Stimulated activated CD8-positive, alpha-beta memory T cell treated with anti-CD3 and anti-CD28 coated beads, Interleukin-15, amount 100 ng/mL, for 4 hours (primary cell): ENCODE results near the gene PHAF1.

Experiments
- DNase-seq, 2 donors: peaks; one replicate each; pipeline ENCODE4 v3.0.0-alpha.2; 2020; ENCODE audit warnings: low read depth in 2 of 2

PHAF1 gene

DNA sequence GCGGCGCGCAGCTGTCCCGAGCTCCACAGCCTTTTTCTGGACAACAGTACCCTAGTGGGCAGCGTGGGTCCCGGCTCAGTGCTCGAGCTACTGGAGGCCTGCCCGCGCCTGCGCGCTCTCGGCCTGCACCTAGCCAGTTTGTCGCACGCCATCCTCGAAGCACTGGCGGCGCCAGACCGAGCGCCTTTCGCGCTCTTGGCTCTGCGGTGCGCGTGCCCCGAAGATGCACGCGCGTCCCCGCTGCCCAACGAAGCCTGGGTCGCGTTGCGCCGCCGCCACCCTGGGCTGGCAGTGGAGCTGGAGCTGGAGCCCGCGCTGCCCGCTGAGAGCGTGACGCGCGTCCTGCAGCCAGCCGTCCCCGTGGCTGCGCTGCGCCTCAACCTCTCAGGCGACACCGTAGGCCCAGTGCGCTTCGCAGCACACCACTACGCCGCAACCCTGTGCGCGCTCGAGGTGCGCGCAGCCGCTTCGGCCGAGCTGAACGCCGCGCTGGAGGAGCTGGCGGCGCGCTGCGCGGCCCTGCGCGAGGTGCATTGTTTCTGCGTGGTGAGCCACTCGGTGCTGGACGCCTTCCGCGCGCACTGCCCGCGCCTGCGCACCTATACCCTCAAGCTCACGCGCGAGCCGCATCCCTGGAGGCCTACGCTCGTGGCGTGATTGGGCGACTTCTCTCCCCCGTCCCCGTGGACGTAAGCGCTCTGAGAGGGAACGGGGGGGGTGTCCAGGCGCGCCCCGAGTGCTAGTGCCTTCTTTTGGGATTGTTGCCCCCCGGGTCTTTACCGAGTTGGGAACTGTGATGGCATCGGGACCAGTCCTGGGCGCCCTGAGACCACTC lies 53.6 kb downstream of the PHAF1 start:
- no peak for DNase-seq

DNA sequence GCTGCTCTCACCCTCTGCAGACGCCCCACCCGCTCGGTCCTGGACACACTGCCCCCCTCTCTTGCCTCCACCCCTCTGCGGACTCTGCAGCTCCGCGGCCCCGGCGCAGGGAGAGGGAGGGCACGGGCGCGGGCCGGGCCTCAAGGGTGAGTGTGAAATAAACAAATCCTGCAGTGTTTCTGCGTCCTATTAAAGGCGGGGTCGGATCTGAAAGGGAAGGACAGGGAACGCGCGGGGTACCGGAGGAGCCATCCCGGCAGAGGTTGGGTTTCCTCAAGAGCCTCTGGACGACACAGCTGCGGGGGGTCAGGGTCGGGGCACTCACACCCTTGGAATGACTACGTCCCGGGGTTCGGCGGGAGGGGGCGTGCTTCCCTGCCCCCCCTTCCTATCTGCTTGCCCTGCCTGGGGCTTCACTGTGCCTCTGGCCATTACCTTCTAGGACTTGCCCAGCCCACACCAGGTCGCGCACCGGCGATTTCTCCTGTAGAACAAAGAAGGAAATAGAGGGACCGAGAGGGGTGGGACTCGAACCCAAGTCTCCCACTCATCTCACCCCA lies 54.3 kb downstream of the PHAF1 start:
- no peak for DNase-seq

DNA sequence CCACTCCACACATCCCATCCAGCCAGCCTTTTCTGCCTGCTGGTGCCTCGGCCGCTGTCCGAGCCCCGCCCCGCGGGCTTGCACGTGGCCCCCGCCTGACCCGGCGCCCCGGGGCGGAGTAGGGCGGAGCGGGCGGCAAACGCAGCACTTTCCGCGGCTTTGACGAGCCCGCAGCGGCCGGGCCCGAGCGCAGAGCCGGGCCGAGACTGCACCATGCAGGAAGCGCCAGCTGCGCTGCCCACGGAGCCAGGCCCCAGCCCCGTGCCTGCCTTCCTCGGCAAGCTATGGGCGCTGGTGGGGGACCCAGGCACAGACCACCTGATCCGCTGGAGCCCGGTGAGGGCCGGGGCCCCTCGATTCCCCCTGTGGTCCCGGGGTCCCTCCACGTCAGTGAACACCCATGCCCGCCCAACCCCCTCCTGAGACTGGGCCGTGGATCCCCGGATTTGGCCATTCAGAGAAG lies 54.9 kb downstream of the PHAF1 start, which contains the start of gene HSF4:
Gene HSF4, plus strand, starts transcription at position 147 of the 463 bp plus-strand sequence. Its CDS starts 67 bp downstream, at position 214.
- DNase-seq, result no peak

DNA sequence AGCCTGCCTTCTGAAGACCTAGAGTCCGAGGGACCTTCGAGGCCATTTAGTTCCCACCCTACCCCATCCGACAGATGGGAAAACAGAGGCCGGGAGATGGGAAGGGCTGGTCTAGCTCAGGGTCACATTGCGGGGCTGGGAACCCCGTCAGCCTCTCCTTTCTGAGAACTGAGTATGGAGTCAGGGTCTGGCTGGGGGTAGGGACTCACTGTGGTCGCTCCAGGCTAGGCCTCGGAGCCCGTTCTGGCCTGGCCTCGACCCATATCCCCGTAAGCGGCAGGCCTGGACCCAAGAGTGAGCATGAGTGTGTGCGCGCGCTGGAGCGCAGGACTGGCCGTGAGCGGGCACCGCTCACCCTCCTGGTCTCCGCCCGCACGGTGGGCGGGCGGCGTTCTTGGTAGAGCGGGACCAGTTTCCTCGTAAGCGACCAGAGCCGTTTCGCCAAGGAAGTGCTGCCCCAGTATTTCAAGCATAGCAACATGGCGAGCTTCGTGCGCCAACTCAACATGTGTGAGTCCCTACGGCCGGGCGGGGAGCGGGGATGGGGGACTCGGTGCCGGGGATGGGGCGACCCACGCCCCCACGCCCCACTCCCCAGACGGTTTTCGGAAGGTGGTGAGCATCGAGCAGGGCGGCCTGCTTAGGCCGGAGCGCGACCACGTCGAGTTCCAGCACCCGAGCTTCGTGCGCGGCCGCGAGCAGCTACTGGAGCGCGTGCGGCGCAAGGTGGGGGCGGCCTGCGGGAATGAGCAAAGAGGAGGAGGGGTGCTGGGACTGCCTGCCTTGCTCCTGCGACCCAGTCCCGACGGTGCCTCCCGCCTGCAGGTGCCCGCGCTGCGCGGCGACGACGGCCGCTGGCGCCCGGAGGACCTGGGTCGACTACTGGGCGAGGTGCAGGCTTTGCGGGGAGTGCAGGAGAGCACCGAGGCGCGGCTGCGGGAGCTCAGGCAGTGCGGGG lies 55.7 kb downstream of the PHAF1 start:
- DNase-seq, result no peak

DNA sequence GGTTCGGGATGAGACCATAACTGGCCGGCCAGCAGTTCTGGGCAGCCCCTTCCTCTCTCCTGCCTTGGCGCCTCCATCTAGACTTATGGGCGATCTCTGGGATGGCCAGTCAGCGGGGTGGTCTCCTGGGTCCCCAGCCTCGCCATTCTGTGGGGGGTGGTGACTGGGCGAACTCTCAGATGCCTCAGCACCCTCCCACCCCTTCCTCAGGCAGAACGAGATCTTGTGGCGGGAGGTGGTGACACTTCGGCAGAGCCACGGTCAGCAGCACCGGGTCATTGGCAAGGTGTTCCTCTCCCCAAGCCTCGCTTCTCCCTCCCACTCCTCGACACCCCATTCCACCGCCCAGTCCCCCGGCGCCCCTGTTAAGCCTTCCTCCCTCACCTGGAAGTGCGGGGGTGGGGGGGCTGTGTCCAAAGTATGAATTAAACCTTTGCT lies 56.4 kb downstream of the PHAF1 start:
- no peak for DNase-seq

DNA sequence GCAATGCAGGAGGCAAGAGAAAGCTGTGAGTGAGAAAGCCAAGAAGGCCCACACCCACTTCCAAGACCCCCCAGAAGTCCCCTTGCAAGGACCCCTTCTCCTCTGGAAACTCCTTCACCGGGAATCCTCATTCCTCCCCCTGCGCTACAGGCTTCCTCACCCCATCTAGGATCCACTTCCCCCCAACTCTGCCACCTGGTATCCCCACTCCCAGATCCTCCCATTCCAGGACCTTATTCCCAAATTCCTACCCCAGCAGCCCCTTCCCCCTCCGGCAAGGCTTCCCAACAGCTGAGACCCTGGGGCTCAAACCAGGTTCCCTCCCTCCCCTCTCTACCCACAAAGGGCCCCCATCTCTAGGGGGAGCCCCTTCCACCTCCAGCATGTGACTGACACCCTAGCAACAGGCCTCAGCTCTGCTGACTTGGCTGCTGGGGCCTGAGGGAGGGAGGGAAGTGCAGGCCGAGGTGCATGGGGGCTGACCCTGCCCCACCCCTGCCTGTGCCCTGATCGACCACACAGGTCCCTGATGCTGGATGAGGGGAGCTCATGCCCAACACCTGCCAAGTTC lies 56.9 kb downstream of the PHAF1 start:
- DNase-seq, result no peak

DNA sequence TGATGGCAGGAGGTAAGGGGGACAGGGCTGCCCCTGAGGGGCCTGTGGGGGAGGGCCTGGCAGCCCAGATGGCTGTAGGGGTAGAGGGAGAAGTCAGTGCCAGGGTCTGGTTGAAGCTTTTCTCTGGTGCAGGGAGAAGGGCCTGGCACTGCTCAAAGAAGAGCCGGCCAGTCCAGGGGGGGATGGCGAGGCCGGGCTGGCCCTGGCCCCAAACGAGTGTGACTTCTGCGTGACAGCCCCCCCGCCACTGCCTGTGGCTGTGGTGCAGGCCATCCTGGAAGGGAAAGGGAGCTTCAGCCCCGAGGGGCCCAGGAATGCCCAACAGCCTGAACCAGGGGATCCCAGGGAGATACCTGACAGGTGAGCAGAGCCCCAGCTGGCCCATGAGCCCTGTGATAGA lies 57.8 kb downstream of the PHAF1 start:
- no peak for DNase-seq

DNA sequence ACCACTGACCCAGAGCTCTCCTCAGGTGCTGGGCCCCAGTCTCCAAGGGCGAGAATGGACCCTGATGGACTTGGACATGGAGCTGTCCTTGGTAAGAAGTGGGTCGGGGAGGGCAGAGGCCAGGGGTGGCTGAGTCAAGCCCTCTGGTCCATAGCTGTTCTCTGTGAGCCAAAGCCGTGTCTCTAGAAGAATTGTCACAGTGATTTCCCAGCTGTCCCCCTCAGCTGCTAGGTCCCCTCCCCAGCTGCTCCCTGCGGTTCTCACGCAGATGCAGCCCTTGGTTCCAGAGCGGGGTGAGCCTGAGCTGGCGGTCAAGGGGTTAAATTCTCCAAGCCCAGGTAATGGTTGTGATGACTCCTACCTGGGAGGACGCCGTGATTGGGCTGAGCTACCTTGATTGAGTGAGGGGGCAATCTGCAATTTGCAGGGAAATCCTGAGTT lies 59.3 kb downstream of the PHAF1 start:
- DNase-seq, result no peak

DNA sequence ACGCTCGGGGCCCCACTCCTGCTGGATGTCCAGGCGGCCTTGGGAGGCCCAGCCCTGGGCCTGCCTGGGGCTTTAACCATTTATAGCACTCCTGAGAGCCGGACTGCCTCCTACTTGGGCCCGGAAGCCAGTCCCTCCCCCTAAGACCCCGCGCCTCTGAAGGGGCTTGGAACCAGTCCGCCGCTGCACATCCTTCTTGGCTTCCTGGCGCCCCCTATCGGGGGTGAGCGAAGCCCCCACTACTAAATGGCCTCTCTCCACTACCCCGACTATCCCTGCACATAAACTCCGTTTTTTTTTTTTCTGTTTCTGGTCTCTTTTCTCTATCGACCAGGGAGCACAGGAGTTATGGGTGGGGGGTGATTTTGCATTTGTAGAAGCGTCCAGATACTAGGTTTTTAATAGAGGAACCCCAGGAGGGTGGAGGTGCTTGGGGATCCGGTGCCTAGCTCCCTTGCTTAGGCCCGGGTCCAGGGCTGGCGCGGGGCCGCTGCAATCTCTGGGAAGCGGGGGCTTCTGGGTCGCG lies 60.0 kb downstream of the PHAF1 start:
- DNase-seq, result no peak

DNA sequence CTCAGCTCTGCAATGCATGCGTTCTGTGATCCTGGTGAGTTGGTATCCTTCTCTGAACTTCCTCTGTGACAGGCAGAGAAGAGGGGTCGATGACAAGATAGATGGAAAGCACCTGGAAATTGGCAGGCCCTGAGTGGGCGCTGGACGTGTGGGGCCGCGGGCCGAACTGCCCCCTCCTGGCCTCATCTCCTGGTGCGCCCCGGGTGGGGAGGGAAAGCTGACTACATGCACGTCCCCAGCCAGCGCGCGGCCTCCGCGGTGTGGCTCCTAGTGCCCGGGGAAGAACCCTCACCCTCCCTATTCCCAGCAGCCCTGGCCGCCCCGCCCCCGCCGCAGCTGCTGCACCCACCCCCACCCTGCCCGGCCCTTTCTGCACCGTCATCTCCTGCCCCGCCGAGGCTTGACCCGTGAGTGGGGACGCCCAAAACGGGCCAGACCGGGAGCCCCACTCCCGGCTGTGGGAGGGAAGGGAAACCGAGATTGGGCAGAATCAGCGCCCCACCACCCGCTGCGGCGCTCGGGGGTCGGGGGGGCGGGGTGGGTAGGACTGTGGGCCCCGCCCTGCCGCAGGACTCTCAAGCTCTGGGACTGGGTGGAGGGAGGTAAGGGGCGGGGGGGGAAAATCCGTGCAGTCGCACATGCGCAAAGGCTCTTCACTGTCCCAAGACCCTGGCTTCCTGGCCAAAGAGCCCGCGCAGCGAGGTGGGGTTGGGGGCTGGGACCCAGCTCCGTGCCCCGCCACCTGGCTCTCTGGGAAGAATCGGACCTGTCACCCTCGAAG lies 60.6 kb downstream of the PHAF1 start, which contains the start of gene NOL3:
Gene NOL3, plus strand, starts transcription at position 371 of the 781 bp plus-strand sequence.
- no peak for DNase-seq

DNA sequence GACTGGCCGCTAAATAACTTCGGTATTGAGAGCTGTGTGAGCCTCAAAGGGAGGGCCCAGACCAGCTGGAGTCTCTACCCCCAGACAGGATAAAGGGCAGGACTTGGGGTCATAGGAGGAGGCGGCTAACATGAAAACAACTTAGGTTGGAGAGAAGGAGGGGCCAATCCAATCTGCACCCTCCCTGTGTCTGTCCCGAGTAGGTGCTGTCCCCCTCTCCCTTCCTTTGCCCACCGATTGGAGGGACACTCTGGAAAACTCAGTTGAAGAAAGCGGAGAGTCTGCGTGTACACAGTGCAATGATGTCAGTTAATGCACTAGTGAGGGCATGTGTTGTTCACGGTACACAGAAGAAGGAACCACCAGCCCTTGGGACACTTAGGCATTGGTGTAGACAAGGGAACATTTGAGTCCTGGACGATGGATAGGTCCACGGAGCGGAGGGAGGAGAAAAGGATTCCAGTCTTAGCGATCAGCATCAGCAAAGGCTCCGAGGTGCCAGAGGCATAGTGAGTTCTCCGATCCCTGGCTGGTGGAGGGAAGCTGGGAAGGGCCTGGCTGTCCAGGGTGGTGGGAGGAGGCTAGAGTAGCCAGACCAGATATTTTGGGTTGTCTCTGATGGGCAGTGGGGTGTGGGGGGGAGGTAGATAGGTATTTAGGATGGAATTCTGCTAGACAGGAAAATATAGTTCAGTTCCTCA lies 61.4 kb downstream of the PHAF1 start:
- DNase-seq, result no peak

DNA sequence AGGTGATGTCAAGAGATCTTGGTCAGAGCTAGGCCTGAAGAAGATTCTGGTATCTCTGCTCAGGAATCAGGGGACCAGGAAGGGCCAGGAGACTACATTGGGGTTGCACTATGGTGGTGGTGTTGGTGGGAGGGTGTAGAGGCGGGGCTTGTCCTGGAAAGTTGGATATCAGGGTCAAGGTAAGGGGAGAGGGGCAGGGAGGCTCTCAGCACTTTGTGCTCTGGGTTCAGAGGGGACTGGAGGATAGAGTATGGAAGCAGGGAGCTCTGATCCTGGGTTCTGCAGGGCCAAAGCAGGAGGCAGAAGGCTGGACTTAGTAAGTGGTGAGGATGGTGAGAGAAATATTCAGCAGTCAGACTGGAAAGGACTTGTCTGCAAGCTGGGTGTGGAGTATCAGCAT lies 63.6 kb downstream of the PHAF1 start:
- DNase-seq, result no peak

DNA sequence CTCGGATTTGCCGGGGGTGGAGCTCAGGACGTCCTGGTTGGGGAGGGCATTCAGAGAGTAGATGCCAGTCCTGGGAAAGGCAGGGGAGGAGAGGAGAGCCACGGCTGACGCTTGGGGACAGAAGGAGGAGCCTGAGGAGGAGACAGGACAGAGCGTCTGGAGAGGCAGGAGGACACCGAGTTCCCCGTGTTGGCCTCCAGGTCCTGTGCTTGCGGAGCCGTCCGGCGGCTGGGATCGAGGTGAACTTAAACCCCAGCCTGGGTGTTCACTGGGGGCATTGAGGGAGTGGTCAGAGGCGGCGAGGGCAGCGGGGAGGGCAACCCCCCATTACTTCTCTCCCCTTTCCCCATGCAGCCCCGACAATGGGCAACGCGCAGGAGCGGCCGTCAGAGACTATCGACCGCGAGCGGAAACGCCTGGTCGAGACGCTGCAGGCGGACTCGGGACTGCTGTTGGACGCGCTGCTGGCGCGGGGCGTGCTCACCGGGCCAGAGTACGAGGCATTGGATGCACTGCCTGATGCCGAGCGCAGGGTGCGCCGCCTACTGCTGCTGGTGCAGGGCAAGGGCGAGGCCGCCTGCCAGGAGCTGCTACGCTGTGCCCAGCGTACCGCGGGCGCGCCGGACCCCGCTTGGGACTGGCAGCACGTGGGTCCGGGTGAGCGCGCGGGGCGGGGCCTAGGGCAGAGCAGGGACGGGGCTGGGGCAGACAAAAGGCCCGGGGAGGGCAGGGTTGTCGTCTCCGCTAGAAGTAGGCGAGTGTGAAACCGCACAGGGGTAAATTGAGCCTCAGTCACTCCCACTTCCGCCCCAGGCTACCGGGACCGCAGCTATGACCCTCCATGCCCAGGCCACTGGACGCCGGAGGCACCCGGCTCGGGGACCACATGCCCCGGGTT lies 64.3 kb downstream of the PHAF1 start:
- no peak for DNase-seq

DNA sequence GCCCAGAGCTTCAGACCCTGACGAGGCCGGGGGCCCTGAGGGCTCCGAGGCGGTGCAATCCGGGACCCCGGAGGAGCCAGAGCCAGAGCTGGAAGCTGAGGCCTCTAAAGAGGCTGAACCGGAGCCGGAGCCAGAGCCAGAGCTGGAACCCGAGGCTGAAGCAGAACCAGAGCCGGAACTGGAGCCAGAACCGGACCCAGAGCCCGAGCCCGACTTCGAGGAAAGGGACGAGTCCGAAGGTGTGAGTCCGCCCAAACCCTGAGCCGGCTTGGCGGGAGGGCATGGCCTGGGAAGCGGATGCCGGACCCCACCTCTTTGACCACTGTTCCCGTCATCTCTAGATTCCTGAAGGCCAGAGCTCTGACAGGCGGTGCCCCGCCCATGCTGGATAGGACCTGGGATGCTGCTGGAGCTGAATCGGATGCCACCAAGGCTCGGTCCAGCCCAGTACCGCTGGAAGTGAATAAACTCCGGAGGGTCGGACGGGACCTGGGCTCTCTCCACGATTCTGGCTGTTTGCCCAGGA lies 65.0 kb downstream of the PHAF1 start:
- no peak for DNase-seq

DNA sequence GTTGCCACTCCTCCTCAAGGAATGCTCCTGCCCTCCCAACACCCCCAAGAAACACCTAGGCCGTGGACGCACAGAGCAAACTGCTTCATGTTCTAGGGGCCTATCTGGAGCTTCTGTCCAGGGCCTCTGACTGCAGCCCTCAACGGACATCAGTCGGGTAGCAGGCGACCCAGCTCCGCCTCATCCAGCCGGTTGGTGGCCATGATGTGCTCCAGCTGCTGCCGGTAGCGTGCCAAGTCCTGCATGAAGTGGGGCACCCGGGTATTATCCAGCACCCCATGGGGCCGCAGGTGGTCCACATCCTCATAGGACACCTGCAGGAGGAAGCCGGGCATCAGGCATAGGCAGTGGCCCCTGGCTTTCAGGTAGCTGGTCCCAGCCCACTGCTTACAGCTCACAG lies 66.9 kb downstream of the PHAF1 start:
- no peak for DNase-seq

DNA sequence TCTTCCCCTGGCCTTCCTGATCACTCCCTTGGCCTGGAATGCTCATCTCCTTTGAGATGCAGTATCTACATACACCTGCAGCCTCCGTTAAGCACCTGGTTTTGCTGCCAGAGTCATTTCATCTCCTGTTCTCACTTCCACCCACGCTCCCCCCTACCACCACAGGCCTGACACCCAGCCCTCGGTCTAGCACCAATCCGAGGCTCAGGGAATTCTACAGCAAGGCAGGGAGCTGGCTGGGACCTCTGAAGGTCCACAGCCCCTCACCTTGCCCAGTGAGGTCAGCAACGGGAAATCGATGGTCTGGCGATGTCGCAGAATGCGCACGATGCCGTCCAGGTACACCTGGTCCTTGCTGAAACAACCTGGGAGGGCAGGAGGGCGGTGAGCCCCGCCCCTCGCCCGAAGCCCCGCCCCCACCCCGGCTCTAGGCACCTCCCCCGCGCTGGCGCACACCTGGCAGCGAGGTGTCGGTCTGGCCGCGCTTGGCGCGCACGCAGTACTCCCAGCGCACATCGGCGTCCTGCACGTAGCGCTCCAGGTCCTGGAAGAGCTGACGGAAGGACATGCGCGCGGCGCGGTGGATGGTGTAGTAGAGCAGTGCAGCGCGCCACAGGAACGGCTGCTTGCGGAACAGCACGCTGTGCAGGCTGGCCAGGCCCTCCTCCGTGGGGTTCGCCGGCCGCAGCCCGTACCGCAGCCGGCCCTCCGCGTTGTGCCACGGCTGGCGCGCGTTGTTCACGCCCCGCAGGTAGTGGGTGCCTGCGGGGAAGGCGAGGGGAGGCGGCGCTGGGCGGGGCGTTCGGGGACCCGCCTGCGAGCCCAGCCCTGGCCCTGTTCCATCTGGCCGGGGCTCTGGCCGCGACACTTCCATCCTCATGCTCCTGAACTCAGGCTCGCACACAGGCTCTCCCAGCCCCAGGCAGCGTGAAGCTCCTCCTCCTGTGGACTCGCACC lies 68.3 kb downstream of the PHAF1 start:
- DNase-seq, result no peak

DNA sequence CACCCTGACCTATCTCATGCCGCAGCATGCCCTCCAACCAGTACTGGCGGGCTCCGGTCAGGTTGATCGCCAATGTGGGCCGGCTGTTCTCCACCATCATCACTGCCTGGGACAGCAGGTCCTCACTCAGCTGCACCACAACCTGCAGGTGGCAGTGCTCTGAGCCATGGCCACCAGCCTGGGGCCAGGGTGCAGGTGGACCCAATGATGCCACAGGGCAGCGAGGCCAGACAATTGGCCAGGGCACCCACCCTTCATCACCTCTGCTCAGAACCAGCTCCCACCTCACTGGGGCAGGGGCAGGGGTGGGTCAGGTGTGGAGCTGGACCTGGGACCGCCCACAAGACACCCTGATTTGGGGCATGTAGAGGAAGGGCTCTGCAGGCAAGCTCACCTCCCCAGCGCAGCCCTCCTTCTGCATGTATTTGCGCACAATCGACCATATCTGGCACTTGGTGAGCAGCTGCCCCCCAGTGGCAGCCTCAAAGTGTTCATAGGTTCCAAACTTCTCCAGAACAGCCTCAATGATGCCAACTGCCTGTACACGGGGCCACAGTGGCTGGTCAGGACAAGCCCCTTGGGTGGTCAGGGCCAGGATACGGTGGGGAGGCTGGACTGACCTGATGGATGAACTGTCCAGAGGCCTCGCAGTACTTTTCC lies 69.8 kb downstream of the PHAF1 start:
- DNase-seq, result no peak
